ENCODE measurements around the gene CYFIP2. TPM values are rescaled to one million over a fixed set of nuclear protein-coding genes. Genes with fewer than 3 reads are reported as not detected.

CYFIP2 gene
- total RNA-seq, 1 experiment from 2014 or later = 355 TPM

DNA sequence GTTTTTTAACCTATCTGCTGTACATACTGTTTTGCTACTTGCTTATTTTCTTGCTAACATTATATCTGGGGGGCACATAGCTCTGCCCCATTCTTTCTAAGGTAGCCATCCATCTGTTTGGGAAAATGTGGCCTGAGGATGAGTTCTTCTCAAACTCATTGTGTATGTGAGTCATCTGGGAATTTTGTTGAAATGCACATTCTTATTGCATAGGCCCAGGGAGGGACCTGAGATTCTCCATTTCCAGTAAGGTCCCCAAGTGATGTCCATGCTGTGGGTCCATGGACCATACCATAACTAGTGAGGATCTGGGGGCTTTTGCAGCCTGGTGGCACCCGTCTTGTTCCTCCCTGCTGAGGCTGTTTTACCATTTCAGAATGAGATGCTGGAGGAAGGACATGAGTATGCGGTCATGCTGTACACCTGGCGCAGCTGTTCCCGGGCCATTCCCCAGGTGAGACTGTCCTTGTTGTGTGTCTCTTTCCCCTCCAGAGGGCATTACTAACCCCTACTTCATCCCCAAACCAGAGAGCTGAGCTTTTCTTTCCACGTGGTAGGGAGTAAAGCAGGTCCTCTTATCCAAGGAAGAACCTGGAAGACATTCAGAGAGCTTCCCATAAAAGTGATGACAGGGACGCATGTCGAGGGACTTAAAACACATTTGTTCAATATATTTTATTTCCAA is 28.6 kb downstream of the CYFIP2 start:
- Histone ChIP-seq H3K4me3 (ENCODE audit: low read length) (no peak overlapping the region), H4K20me1 (ENCODE audit: insufficient read depth, low read depth, low read length) (no peaks in the 10 kb centered on the region), H3K9ac (ENCODE audit: low read length) (no peak overlapping the region), H3K79me2 (ENCODE audit: low read length) (peaks cover 20% of the 10 kb centered on the region), H3K27me3 (ENCODE audit: low read length) (no peaks in the 10 kb centered on the region), H2AFZ (ENCODE audit: low read length) (no peak overlapping the region), H3K36me3 (ENCODE audit: insufficient read depth, low read length) (peaks cover 32% of the 10 kb centered on the region), H3K9me3 (ENCODE audit: low read length) (no peaks in the 10 kb centered on the region), H3K4me2 (ENCODE audit: low read depth, low read length, poor library complexity, severe bottlenecking) (no peak overlapping the region), H3K4me1 (ENCODE audit: low read length) (no peaks in the 10 kb centered on the region), H3K9me2 (replicated peaks; ENCODE audit: insufficient read depth, low read length) (no peaks in the 10 kb centered on the region), H3K27ac (ENCODE audit: low read length) (no peak overlapping the region)
- DNase-seq = no peak

DNA sequence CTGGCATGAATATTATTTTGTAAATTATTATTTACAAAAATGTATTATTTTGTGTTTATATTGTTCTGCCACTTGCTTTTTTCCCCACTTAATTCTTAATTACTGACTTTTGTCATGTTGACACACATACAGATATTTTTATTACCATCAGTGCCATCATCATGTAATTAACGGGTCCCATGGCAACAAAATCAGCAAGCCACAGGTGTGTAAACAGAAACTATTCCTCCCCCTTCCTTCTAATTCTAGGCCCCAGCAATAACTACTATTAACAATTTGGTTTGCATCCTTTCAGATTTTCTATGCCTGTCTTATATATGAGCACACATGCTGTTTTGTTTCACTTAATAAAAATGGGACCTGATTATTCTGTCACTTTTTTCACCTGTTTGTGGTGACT is 29.3 kb downstream of the CYFIP2 start:
- H3K4me1 ChIP-seq (ENCODE audit: low read length) = no peaks in the 10 kb centered on the region
- H2AFZ ChIP-seq (ENCODE audit: low read length) = no peak overlapping the region
- no peak for DNase-seq
- peaks cover 14% of the 10 kb centered on the region for H3K79me2 ChIP-seq (ENCODE audit: low read length)
- no peaks in the 10 kb centered on the region for H3K9me3 ChIP-seq (ENCODE audit: low read length)
- H4K20me1 ChIP-seq (ENCODE audit: insufficient read depth, low read depth, low read length) = no peaks in the 10 kb centered on the region
- no peak overlapping the region for H3K4me3 ChIP-seq (ENCODE audit: low read length)
- H3K27me3 ChIP-seq (ENCODE audit: low read length) = no peaks in the 10 kb centered on the region
- H3K4me2 ChIP-seq (ENCODE audit: low read depth, low read length, poor library complexity, severe bottlenecking) = no peak overlapping the region
- no peak overlapping the region for H3K9ac ChIP-seq (ENCODE audit: low read length)
- no peaks in the 10 kb centered on the region for H3K9me2 ChIP-seq (replicated peaks; ENCODE audit: insufficient read depth, low read length)
- H3K36me3 ChIP-seq (ENCODE audit: insufficient read depth, low read length) = peaks cover 32% of the 10 kb centered on the region
- no peak overlapping the region for H3K27ac ChIP-seq (ENCODE audit: low read length)

DNA sequence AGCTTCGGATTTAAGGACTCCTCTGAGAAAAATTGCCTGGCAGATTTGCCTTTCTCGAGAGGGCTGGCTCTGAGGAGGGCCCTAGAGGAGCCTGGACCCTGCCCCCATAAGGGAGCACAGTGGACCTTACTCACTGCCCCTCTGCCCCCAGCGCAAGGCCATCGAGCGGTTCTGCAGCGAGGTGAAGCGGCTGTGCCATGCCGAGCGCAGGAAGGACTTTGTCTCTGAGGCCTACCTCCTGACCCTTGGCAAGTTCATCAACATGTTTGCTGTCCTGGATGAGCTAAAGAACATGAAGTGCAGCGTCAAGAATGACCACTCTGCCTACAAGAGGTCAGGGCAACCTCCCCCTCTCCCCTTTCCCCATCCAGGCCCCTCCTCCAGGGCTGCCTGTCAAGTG is 34.6 kb downstream of the CYFIP2 start:
- Histone ChIP-seq H3K9me3 (ENCODE audit: low read length) (no peaks in the 10 kb centered on the region), H3K27ac (ENCODE audit: low read length) (no peak overlapping the region), H4K20me1 (ENCODE audit: insufficient read depth, low read depth, low read length) (no peaks in the 10 kb centered on the region), H3K9me2 (replicated peaks; ENCODE audit: insufficient read depth, low read length) (no peaks in the 10 kb centered on the region), H3K27me3 (ENCODE audit: low read length) (no peaks in the 10 kb centered on the region), H3K4me3 (ENCODE audit: low read length) (no peak overlapping the region), H3K36me3 (ENCODE audit: insufficient read depth, low read length) (peaks cover 33% of the 10 kb centered on the region), H2AFZ (ENCODE audit: low read length) (no peak overlapping the region), H3K4me2 (ENCODE audit: low read depth, low read length, poor library complexity, severe bottlenecking) (no peak overlapping the region), H3K4me1 (ENCODE audit: low read length) (no peaks in the 10 kb centered on the region), H3K9ac (ENCODE audit: low read length) (no peak overlapping the region), H3K79me2 (ENCODE audit: low read length) (no peaks in the 10 kb centered on the region; the same call in 1 of the 2 replicates)
- DNase-seq = no peak

DNA sequence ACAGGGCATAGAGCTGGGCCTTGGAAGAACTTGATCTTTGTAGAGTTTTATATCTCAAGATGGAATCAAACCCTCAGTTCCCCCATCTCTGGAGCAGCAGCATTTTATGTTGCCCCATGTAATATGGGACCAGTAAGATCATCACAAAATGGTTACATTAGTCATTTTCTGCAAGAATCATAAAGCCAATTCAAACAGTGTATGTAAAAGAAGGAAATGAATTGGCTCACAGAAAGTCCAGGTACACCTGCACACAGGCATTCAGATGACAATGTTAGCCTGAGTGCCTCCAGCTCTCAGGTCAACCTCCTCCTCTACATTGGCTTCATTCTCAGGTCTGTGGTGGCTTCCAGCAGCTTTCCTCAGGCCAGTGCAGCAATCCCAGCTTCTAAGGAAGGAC is 35.1 kb downstream of the CYFIP2 start:
- no peak overlapping the region for H3K9ac ChIP-seq (ENCODE audit: low read length)
- peaks cover 36% of the 10 kb centered on the region for H3K36me3 ChIP-seq (ENCODE audit: insufficient read depth, low read length)
- no peaks in the 10 kb centered on the region for H3K79me2 ChIP-seq (ENCODE audit: low read length)
- no peak overlapping the region for H2AFZ ChIP-seq (ENCODE audit: low read length)
- H3K9me3 ChIP-seq (ENCODE audit: low read length) = no peaks in the 10 kb centered on the region
- DNase-seq = no peak
- no peak overlapping the region for H3K27ac ChIP-seq (ENCODE audit: low read length)
- H3K9me2 ChIP-seq (replicated peaks; ENCODE audit: insufficient read depth, low read length) = no peaks in the 10 kb centered on the region
- no peak overlapping the region for H3K4me2 ChIP-seq (ENCODE audit: low read depth, low read length, poor library complexity, severe bottlenecking)
- no peak overlapping the region for H3K4me3 ChIP-seq (ENCODE audit: low read length)
- no peaks in the 10 kb centered on the region for H4K20me1 ChIP-seq (ENCODE audit: insufficient read depth, low read depth, low read length)
- no peaks in the 10 kb centered on the region for H3K4me1 ChIP-seq (ENCODE audit: low read length)
- no peaks in the 10 kb centered on the region for H3K27me3 ChIP-seq (ENCODE audit: low read length)

DNA sequence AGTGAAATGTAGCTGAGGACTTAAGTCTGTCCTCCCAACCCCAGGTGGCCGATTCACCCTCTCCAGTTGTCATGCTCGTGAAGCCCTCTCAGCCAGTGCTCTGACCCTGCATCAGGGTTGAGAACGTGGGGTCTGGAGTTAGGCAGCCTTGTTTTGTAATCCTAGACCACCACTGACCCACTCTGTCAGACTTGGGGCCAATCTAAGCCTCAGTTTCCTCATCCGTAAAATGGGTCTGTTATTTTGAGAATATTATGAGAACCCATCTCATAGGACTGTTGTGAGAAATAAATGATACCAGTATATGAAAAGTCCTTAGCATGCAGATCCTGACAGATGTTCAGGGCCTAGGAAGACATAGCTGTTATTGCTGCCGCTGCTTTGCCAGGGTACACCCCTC is 37.1 kb downstream of the CYFIP2 start:
- Histone ChIP-seq H3K36me3 (ENCODE audit: insufficient read depth, low read length) (peaks cover 35% of the 10 kb centered on the region), H3K27me3 (ENCODE audit: low read length) (no peaks in the 10 kb centered on the region), H3K9me3 (ENCODE audit: low read length) (no peaks in the 10 kb centered on the region), H3K4me3 (ENCODE audit: low read length) (no peak overlapping the region), H4K20me1 (ENCODE audit: insufficient read depth, low read depth, low read length) (no peaks in the 10 kb centered on the region), H3K9ac (ENCODE audit: low read length) (no peak overlapping the region), H3K4me2 (ENCODE audit: low read depth, low read length, poor library complexity, severe bottlenecking) (no peak overlapping the region), H3K79me2 (ENCODE audit: low read length) (no peaks in the 10 kb centered on the region), H3K9me2 (replicated peaks; ENCODE audit: insufficient read depth, low read length) (no peaks in the 10 kb centered on the region), H3K4me1 (ENCODE audit: low read length) (peaks cover 5% of the 10 kb centered on the region; the same call in 1 of the 2 replicates), H3K27ac (ENCODE audit: low read length) (no peak overlapping the region), H2AFZ (ENCODE audit: low read length) (no peak overlapping the region)
- DNase-seq = no peak

DNA sequence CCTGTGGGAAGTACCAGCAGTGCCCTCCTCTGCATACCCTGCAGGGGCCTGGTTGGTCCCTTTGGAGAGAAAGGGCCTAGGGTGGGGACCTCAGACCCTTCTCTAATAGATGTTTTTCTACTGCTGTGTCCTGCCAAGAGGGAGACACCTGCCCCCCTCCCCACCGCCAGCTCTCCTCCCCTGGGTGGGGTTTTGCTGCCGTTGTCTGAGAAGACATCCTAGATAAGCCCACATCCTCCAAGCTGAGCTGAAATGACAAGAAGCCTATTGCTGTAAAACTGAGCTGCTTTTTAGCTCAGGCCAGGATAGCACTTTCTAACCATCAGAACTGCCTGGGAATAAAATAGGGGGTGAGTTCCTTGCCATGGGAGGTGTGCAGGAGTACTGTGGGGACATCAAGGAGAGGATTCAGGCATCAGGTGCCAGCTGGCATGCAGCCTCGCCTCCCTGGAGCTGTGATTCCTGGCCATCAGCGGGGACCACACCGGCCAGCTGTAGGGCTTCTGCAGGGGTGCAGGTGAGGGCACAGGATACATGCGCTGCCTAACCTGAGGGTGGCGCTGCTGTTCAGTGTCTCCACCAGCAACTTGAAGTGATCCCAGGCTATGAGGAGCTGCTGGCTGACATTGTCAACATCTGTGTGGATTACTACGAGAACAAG is 37.9 kb downstream of the CYFIP2 start:
- DNase-seq = peak; percentile 63
- H3K9me3 ChIP-seq (ENCODE audit: low read length) = no peaks in the 10 kb centered on the region
- H3K27ac ChIP-seq (ENCODE audit: low read length) = no peak overlapping the region
- no peaks in the 10 kb centered on the region for H3K9me2 ChIP-seq (replicated peaks; ENCODE audit: insufficient read depth, low read length)
- H3K9ac ChIP-seq (ENCODE audit: low read length) = no peak overlapping the region
- peaks cover 12% of the 10 kb centered on the region; the same call in 1 of the 2 replicates for H3K4me1 ChIP-seq (ENCODE audit: low read length)
- H3K4me2 ChIP-seq (ENCODE audit: low read depth, low read length, poor library complexity, severe bottlenecking) = no peak overlapping the region
- no peaks in the 10 kb centered on the region for H3K27me3 ChIP-seq (ENCODE audit: low read length)
- H3K36me3 ChIP-seq (ENCODE audit: insufficient read depth, low read length) = peaks cover 32% of the 10 kb centered on the region
- H3K4me3 ChIP-seq (ENCODE audit: low read length) = no peak overlapping the region
- no peaks in the 10 kb centered on the region for H4K20me1 ChIP-seq (ENCODE audit: insufficient read depth, low read depth, low read length)
- H2AFZ ChIP-seq (ENCODE audit: low read length) = no peak overlapping the region
- no peaks in the 10 kb centered on the region for H3K79me2 ChIP-seq (ENCODE audit: low read length)

DNA sequence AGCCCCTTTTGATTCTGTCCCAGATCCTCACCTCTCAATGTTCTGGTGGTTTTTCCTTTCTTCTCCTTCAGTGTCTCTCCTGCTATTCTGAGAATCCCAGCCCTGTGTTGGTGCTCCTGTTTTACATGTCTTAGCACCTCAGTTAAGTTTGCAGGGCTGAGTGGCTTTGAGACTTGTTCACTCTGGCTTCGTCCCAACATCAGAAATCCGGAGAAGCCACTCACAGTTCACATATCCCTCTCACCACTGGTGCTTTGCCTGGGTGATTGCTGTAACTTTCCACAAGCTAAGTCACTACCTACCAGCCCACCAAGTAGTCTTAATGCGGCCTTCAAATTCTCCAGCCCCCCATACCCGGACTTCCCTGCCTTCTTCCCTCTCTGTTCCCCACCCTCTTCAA is 40.2 kb downstream of the CYFIP2 start:
- peaks cover 12% of the 10 kb centered on the region; the same call in 1 of the 2 replicates for H3K4me1 ChIP-seq (ENCODE audit: low read length)
- no peak overlapping the region for H3K4me3 ChIP-seq (ENCODE audit: low read length)
- no peak for DNase-seq
- H4K20me1 ChIP-seq (ENCODE audit: insufficient read depth, low read depth, low read length) = no peaks in the 10 kb centered on the region
- no peaks in the 10 kb centered on the region for H3K9me3 ChIP-seq (ENCODE audit: low read length)
- H3K9ac ChIP-seq (ENCODE audit: low read length) = no peak overlapping the region
- H3K27ac ChIP-seq (ENCODE audit: low read length) = no peak overlapping the region
- H3K4me2 ChIP-seq (ENCODE audit: low read depth, low read length, poor library complexity, severe bottlenecking) = no peak overlapping the region
- no peaks in the 10 kb centered on the region for H3K9me2 ChIP-seq (replicated peaks; ENCODE audit: insufficient read depth, low read length)
- H2AFZ ChIP-seq (ENCODE audit: low read length) = no peak overlapping the region
- H3K27me3 ChIP-seq (ENCODE audit: low read length) = no peaks in the 10 kb centered on the region
- no peaks in the 10 kb centered on the region for H3K79me2 ChIP-seq (ENCODE audit: low read length)
- peaks cover 26% of the 10 kb centered on the region for H3K36me3 ChIP-seq (ENCODE audit: insufficient read depth, low read length)

DNA sequence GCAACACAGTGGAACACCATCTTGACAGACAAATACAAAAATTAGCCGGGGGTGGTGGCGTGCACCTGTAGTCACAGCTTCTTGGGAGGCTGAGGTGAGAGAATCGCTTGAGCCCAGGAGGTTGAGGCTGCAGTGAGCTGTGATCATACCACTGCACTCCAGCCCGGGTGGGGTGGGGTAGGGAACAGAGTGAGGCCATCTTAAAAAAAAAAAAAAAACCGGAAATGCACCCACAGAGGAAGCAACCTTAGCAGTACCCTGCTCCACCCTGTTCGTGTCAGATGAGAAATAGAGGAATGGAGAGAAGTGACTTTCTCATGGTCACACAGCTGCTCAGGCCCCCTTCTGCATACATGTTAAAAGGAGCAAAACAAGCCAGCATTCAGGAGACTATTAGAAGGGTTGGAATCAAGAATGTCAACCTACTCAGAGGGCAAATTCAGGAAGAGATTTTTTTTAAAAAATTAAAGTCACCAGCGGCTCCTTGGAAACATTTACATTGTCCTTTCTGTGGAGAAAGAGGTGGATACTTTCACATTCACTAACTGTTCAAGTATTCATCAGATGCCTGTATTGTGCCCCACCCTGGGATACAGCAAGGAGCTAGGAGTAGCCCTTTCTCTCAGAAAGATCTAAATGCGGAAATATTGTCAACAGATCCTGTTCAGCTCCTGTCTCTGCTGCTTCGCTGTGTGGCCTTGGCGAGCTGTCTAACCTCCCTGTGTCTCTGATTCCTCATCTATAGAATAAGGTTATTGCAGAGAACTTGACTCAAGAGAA is 41.0 kb downstream of the CYFIP2 start:
- H3K36me3 ChIP-seq (ENCODE audit: insufficient read depth, low read length) = peaks cover 24% of the 10 kb centered on the region
- DNase-seq = no peak
- H3K27ac ChIP-seq (ENCODE audit: low read length) = no peak overlapping the region
- H3K9ac ChIP-seq (ENCODE audit: low read length) = no peak overlapping the region
- no peaks in the 10 kb centered on the region for H3K27me3 ChIP-seq (ENCODE audit: low read length)
- no peak overlapping the region for H2AFZ ChIP-seq (ENCODE audit: low read length)
- H3K79me2 ChIP-seq (ENCODE audit: low read length) = no peaks in the 10 kb centered on the region
- no peaks in the 10 kb centered on the region for H3K9me3 ChIP-seq (ENCODE audit: low read length)
- peaks cover 12% of the 10 kb centered on the region; the same call in 1 of the 2 replicates for H3K4me1 ChIP-seq (ENCODE audit: low read length)
- no peak overlapping the region for H3K4me2 ChIP-seq (ENCODE audit: low read depth, low read length, poor library complexity, severe bottlenecking)
- no peaks in the 10 kb centered on the region for H4K20me1 ChIP-seq (ENCODE audit: insufficient read depth, low read depth, low read length)
- no peaks in the 10 kb centered on the region for H3K9me2 ChIP-seq (replicated peaks; ENCODE audit: insufficient read depth, low read length)
- H3K4me3 ChIP-seq (ENCODE audit: low read length) = no peak overlapping the region

Measured in Karpas-422 (cell line).